Keratinocyte (primary cell): ENCODE results near the gene COL21A1.

Experiments
- EZH2 ChIP-seq: IDR thresholded peaks from one replicate; pipeline ENCODE4 v1.6.1; 2012; ENCODE audit warnings: inconsistent platforms, mild to moderate bottlenecking, low read length, moderate library complexity
- TF ChIP-seq, protein P1 (sequence below), 3 experiments: IDR thresholded peaks in 1 of 3; conservative IDR thresholded peaks in 1 of 3; optimal IDR thresholded peaks in 1 of 3; 2 replicates in 2 of 3; 3 replicates in 1 of 3; pipeline versions ENCODE3 to v1.5.1; 2011; ENCODE audit warnings: low read length in 3 of 3, mild to moderate bottlenecking in 3 of 3, moderate library complexity in 2 of 3, control low read depth in 1 of 3, inconsistent platforms in 1 of 3; ENCODE audit not compliant: insufficient read depth in 2 of 3; ENCODE audit errors: extremely low read depth in 1 of 3

GRCh38 chr6:56169366-56169765 is 78.0 kb downstream of the COL21A1 start:
- TF ChIP-seq, protein P1, sequence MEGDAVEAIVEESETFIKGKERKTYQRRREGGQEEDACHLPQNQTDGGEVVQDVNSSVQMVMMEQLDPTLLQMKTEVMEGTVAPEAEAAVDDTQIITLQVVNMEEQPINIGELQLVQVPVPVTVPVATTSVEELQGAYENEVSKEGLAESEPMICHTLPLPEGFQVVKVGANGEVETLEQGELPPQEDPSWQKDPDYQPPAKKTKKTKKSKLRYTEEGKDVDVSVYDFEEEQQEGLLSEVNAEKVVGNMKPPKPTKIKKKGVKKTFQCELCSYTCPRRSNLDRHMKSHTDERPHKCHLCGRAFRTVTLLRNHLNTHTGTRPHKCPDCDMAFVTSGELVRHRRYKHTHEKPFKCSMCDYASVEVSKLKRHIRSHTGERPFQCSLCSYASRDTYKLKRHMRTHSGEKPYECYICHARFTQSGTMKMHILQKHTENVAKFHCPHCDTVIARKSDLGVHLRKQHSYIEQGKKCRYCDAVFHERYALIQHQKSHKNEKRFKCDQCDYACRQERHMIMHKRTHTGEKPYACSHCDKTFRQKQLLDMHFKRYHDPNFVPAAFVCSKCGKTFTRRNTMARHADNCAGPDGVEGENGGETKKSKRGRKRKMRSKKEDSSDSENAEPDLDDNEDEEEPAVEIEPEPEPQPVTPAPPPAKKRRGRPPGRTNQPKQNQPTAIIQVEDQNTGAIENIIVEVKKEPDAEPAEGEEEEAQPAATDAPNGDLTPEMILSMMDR (optimal IDR thresholded peaks at IDR 0.05 in 1 of 3, IDR thresholded peaks at IDR 0.05 in 1 of 3, conservative IDR thresholded peaks at IDR 0.05 in 1 of 3; ENCODE audit: extremely low read depth in 1 of 3, insufficient read depth in 2 of 3, low read length in 3 of 3), result no peak
- TF ChIP-seq EZH2, result no peak
